AG09309 (cell line): ENCODE measurements around the gene OLFM1.

Source experiments
- DNase-seq: peaks from one replicate; pipeline ENCODE4 v3.0.0-alpha.2; 2010; ENCODE audit warnings: low read depth
- H3K4me3 ChIP-seq: 2 replicates; pipeline ENCODE4 v1.5.1; 2011; ENCODE audit warnings: mild to moderate bottlenecking, low read depth, low read length, moderate library complexity; ENCODE audit not compliant: control insufficient read depth
- CTCF ChIP-seq: IDR thresholded peaks from 2 replicates; pipeline ENCODE4 v1.5.1; 2011; ENCODE audit warnings: mild to moderate bottlenecking, low read depth, low read length, inconsistent platforms; ENCODE audit not compliant: insufficient read depth, control insufficient read depth; ENCODE audit errors: missing control alignments

Gene OLFM1

GRCh38 chr9:135081731-135082130 lies 5.7 kb upstream of the OLFM1 start:
- no peak overlapping the region for H3K4me3 ChIP-seq
- TF ChIP-seq CTCF: no peak
- no peak for DNase-seq

DNA sequence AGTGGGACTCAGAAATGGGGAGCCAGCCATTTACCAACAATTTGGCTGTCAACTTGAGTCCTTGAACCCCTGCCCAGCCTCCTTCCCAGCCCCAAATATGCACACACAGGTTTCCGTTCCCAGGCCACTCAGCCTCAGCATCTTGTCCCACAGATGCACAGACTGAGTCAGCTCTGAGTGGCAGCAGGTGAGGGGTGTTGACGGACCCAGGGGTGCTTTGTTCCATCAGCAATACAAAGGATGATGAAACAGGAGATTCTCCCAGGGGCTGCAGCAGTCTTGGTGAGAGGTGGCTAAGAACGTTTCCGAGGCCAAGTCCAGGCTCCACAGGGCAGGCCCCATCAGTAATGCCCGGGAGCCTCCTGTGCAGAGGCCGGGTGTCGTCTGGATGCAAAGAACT lies 4.9 kb upstream of the OLFM1 start:
- H3K4me3 ChIP-seq: no peak overlapping the region
- DNase-seq: no peak
- TF ChIP-seq CTCF: no peak

DNA sequence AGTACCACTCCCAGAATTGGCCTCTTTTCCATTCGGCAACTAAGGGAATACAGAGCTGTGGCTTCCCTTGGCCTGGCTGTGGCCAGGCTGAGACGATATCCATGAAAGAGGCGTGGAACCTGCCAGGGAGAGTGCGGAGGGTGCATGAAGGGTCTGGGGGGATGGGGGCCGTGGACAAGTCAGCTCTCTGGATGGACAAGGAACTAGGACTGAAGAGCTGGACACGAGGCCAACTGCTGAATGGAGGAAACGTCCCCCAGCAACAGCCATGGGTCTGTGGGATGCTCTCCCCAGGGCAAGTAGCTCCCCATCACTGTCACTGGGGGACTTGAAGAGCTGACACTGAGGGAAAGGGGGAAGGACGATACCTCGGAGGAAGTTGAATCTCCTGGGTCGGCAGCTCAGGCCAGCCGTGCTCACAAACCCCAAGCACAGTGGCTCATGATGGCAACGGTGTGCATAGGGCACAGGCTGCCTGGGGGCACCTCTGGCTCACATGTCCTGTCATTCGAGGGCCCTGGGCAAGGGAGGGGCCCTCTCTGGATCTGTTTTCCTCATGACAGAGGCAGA lies 4.1 kb upstream of the OLFM1 start:
- H3K4me3 ChIP-seq: no peak overlapping the region
- no peak for TF ChIP-seq CTCF
- DNase-seq: no peak

DNA sequence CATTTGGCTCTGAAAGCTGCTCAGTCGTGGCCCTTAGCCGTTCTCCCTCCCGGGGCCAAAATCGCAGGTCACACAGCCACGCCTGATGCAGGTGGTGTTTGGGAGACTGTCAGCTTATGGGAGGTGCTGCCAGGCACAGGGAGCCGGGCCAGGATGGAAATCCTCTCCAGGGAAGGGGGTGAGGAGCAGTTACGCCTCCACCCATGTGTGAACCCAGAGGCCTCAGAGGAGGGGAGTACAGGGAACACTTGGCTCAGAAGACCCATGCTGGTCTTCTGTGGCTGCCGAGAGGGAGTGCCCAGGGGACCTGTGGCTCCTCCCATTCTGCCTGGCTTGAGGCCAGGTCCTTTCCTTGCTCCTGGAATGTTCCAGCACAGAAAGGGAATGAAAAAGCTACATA lies 3.6 kb upstream of the OLFM1 start:
- no peak for TF ChIP-seq CTCF
- H3K4me3 ChIP-seq: no peak overlapping the region
- DNase-seq: no peak

DNA sequence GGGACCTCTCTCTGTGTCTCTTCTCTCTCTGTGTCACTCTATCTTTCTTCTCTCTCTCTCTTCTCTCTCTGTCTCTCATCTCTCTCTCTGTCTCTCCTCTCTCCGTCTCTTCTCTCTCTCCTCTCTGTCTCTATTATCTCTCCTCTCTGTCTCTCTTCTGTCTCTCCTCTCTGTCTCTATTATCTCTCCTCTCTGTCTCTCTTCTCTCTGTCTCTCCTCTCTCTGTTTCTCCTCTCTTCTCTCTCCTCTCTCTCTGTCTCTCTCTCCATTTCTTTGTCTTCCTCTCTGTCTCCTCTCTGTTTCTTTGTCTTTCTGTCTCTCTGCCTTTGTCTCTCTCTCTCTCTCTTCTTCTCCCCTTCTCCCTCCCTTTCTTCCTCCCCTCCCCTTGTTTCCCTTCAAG lies 3.2 kb upstream of the OLFM1 start:
- TF ChIP-seq CTCF: no peak
- no peak for DNase-seq

DNA sequence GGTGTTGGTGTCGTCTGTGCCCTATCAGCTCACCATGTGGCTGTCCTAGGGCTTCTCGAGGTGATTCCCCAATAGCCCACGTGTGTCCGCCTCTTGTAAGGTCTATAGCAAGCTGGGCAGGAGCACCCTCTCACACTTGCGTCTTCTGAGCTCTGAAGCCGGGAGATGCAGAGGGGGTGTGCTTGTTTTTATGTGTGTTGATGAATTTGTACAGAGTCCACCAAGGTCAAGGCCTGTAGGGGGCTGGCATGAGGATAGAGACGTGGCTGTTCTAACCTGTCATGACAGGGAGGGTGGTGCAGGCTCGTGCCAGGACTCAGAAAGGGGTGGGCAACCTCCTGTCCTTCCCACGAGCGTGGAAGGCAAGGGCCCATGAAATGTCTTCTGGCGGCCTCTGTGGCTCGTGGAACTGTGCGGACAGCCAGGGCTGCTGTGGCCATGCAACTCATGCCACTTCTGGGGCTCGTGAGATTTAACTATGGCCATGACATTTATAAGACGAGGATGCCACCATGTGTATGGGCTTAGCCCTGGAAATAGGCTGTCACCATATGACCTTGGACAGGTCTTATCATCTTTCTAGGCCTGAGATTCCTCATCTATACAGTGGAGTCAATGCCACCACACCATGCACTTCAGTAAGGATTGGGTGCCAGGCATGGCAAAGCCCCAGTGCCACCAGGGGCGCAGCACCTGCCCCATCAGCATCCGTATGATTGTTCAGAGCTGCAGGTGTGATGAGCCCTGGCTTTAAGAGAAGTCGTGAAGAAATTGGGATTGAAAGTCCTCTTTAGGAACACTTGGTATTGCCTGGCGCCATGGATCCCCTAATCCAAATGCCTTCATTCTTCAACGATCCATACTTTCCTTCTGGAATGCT lies 2.3 kb upstream of the OLFM1 start:
- no peak overlapping the region for H3K4me3 ChIP-seq
- DNase-seq: no peak
- TF ChIP-seq CTCF: no peak

More for the DNA sequence above, 3.2 kb upstream of the OLFM1 start:
- H3K4me3 ChIP-seq: no peak overlapping the region
